Panc1 (cell line): ENCODE data around the gene VSTM2L. TPM values are rescaled to one million over a fixed set of nuclear protein-coding genes. Genes with fewer than 3 reads are reported as not detected.

Experiments
- ATAC-seq: fragments of 200-7000 bp; cut with Tn5 transposase; 2 replicates; pipeline ENCODE4 v1.9.1; 2020; ENCODE audit warnings: mild to moderate bottlenecking, moderate library complexity
- BruUV-seq: library from RNA; stranded (reverse); fragments of 400-500 nt; replicated peaks from 2 replicates; lab custom pipeline; 2021; lab: Mats Ljungman, UMichigan
- CTCF ChIA-PET: fragments of 300-600 bp; sonication (Branson Sonifier 250); formaldehyde crosslinking; loops from one replicate; lab custom pipeline; 2022; ENCODE audit warnings: antibody characterized with exemption; lab: Charles Lee
- POLR2A ChIA-PET: fragments of 300-600 bp; sonication (Branson Sonifier 250); formaldehyde crosslinking; loops from one replicate; lab custom pipeline; 2022; ENCODE audit warnings: antibody characterized with exemption; lab: Charles Lee
- DNase-seq: peaks from one replicate; pipeline ENCODE4 v3.0.0-alpha.2; 2010; ENCODE audit warnings: low read depth, low spot score
- H3K27ac ChIP-seq: 2 replicates; pipeline ENCODE4 v1.5.1; 2011; ENCODE audit warnings: mild to moderate bottlenecking, low read length, inconsistent platforms
- H3K27me3 ChIP-seq: fragments of 200-500 bp; sonication (Bioruptor generic); 2 replicates; pipeline ENCODE4 v1.6.0; 2014; ENCODE audit warnings: low read length, inconsistent platforms; ENCODE audit not compliant: control insufficient read depth, insufficient read depth
- H3K36me3 ChIP-seq: fragments of 200-500 bp; sonication (Bioruptor generic); 2 replicates; pipeline ENCODE4 v1.5.1; 2014; ENCODE audit warnings: inconsistent platforms, mild to moderate bottlenecking, low read length, moderate library complexity; ENCODE audit not compliant: control insufficient read depth, insufficient read depth
- H3K4me1 ChIP-seq: 2 replicates; pipeline ENCODE4 v1.5.1; 2011; ENCODE audit warnings: inconsistent platforms, mild to moderate bottlenecking, low read length, moderate library complexity; ENCODE audit not compliant: control insufficient read depth, insufficient read depth
- H3K4me3 ChIP-seq, 2 experiments: 2 replicates each; pipeline ENCODE4 v1.5.1; 2011 to 2012; ENCODE audit warnings: low read depth in 2 of 2, low read length in 2 of 2, mild to moderate bottlenecking in 2 of 2, inconsistent platforms in 1 of 2, moderate library complexity in 1 of 2
- H3K9me3 ChIP-seq: fragments of 200-500 bp; sonication (Bioruptor generic); 2 replicates; pipeline ENCODE4 v1.5.1; 2014; ENCODE audit warnings: low read depth, mild to moderate bottlenecking, inconsistent platforms, low read length, moderate library complexity; ENCODE audit not compliant: control insufficient read depth, insufficient read depth
- CTCF ChIP-seq: fragments of 450-650 bp; IDR thresholded peaks from 2 replicates; pipeline ENCODE4 v1.5.1; 2017; ENCODE audit warnings: mild to moderate bottlenecking
- POLR2AphosphoS5 ChIP-seq: IDR thresholded peaks from 2 replicates; pipeline ENCODE4 v1.6.1; 2012; ENCODE audit warnings: mild to moderate bottlenecking, low read depth, low read length, moderate library complexity
- REST ChIP-seq, 2 experiments: IDR thresholded peaks; 2 replicates each; pipeline ENCODE4 v1.6.1; 2011 to 2012; ENCODE audit warnings: low read depth in 2 of 2, control low read depth in 1 of 2, low read length in 1 of 2, mild to moderate bottlenecking in 1 of 2, moderate library complexity in 1 of 2; ENCODE audit not compliant: insufficient read depth in 1 of 2
- SIN3A ChIP-seq: IDR thresholded peaks from 2 replicates; pipeline ENCODE4 v1.6.1; 2012; ENCODE audit warnings: low read depth, mild to moderate bottlenecking, low read length, moderate library complexity, borderline replicate concordance; ENCODE audit not compliant: insufficient read depth
- TCF7L2 ChIP-seq: IDR thresholded peaks from 2 replicates; pipeline ENCODE4 v1.6.1; 2011; ENCODE audit warnings: mild to moderate bottlenecking, low read depth, low read length, inconsistent platforms
- in situ Hi-C: cut with HindIII; loops from 2 replicates; pipeline ENCODE4 v1.10.0; 2016; ENCODE audit warnings: low sequenced_read_pairs, low pct_unique_long_range_greater_than_20kb
- intact Hi-C: fragments of 100-400 bp; cut with micrococcal nuclease; formaldehyde crosslinking; loops from one replicate; pipeline ENCODE4 v1.10.0; 2022; ENCODE audit not compliant: unreplicated experiment
- total RNA-seq: library from RNA; stranded (reverse); gene quantifications from one replicate; pipeline ENCODE4 v1.2.1, GENCODE V29; 2021; ENCODE audit not compliant: unreplicated experiment

The VSTM2L gene
- total RNA-seq, 1 experiment from 2014 or later: 16.0 TPM

GRCh38 chr20:37986873-37987601 lies 84.1 kb downstream of the VSTM2L start:
- in situ Hi-C loops (no loop called here), intact Hi-C loops (no loop called here)
- TF ChIP-seq POLR2AphosphoS5 (no peak), SIN3A (no peak), REST (IDR thresholded peaks at IDR 0.05; ENCODE audit: insufficient read depth in 1 of 2, low read depth in 2 of 2, low read length in 1 of 2) (no peak), TCF7L2 (no peak), CTCF (no peak)
- Histone ChIP-seq H3K27me3 (no peaks in the 10 kb centered on the region), H3K9me3 (no peaks in the 10 kb centered on the region), H3K4me1 (no peaks in the 10 kb centered on the region), H3K27ac (no peak overlapping the region), H3K4me3 (no peak overlapping the region), H3K36me3 (no peaks in the 10 kb centered on the region)
- no TSS peak for BruUV-seq
- ChIA-PET POLR2A (no interaction called here), CTCF (interaction anchor here (0.6 kb wide), 1 partner anchor 828 kb away, joined by 17 read pairs; no protein-coding TSS in a partner anchor)
- no peak for ATAC-seq
- DNase-seq: no peak

GRCh38 chr20:37987602-37988290 lies 84.8 kb downstream of the VSTM2L start:
- BruUV-seq: no TSS peak
- Histone ChIP-seq H3K27me3 (no peaks in the 10 kb centered on the region), H3K27ac (no peak overlapping the region), H3K4me3 (no peak overlapping the region), H3K36me3 (no peaks in the 10 kb centered on the region), H3K4me1 (no peaks in the 10 kb centered on the region), H3K9me3 (no peaks in the 10 kb centered on the region)
- in situ Hi-C loops (no loop called here), intact Hi-C loops (no loop called here)
- DNase-seq (no peak), ATAC-seq (no peak)
- POLR2A ChIA-PET: no interaction called here
- CTCF ChIA-PET: no interaction called here
- TF ChIP-seq SIN3A (no peak), CTCF (no peak), TCF7L2 (no peak), POLR2AphosphoS5 (no peak), REST (IDR thresholded peaks at IDR 0.05; ENCODE audit: insufficient read depth in 1 of 2, low read depth in 2 of 2, low read length in 1 of 2) (no peak)
